ENCODE results near the gene LYZL6.
A peak's percentile ranks its signal among the peaks of the same experiment; 100 is the strongest.

LYZL6 gene

GRCh38 chr17:35931794-35932425 is 11.6 kb downstream of the LYZL6 start:
- peak; percentile 79 for DNase-seq (ENCODE audit: low read depth)
- no peak for TF ChIP-seq CTCF (IDR thresholded peaks at IDR 0.05; ENCODE audit: low read length, missing control alignments)
- H3K4me3 ChIP-seq (replicated peaks; ENCODE audit: low read depth, low read length) = no peak overlapping the region

GRCh38 chr17:35930211-35931065 is 13.1 kb downstream of the LYZL6 start, which contains the start of gene RDM1:
Gene RDM1, minus strand, starts transcription at chr17:35930773. Its CDS starts 46 bp downstream, at chr17:35930727.
- peak within 1 kb of the TSS; percentile 48 for H3K4me3 ChIP-seq (replicated peaks; ENCODE audit: low read depth, low read length)
- no peak for TF ChIP-seq CTCF (IDR thresholded peaks at IDR 0.05; ENCODE audit: low read length, missing control alignments)
- peak; percentile 52 for DNase-seq (ENCODE audit: low read depth)

GRCh38 chr17:35927714-35928113 is 15.8 kb downstream of the LYZL6 start:
- H3K4me3 ChIP-seq (replicated peaks; ENCODE audit: low read depth, low read length) = no peak overlapping the region
- TF ChIP-seq CTCF (IDR thresholded peaks at IDR 0.05; ENCODE audit: low read length, missing control alignments) = no peak
- no peak for DNase-seq (ENCODE audit: low read depth)

- no peak for DNase-seq (ENCODE audit: low read depth)
- no peak for TF ChIP-seq CTCF (IDR thresholded peaks at IDR 0.05; ENCODE audit: low read length, missing control alignments)
- H3K4me3 ChIP-seq (replicated peaks; ENCODE audit: low read depth, low read length) = no peak overlapping the region
These were observed 19.9 kb downstream of the LYZL6 start for GRCh38 chr17:35923609-35924114.

- no peak for DNase-seq (ENCODE audit: low read depth)
- no peak for TF ChIP-seq CTCF (IDR thresholded peaks at IDR 0.05; ENCODE audit: low read length, missing control alignments)
- no peak overlapping the region for H3K4me3 ChIP-seq (replicated peaks; ENCODE audit: low read depth, low read length)
These were observed 23.3 kb downstream of the LYZL6 start for GRCh38 chr17:35920229-35920628.

GRCh38 chr17:35918665-35919064 is 24.8 kb downstream of the LYZL6 start:
- TF ChIP-seq CTCF (IDR thresholded peaks at IDR 0.05; ENCODE audit: low read length, missing control alignments) = no peak
- H3K4me3 ChIP-seq (replicated peaks; ENCODE audit: low read depth, low read length) = no peak overlapping the region
- DNase-seq (ENCODE audit: low read depth) = peak; percentile 10
